ENCODE data around the gene ADAMTSL1. TPM values are rescaled to one million over a fixed set of nuclear protein-coding genes. Genes with fewer than 3 reads are reported as not detected.

The ADAMTSL1 gene
- total and polyA plus RNA-seq, 2 of the 13 experiments (the other 11 are each of a cell fraction or from before 2014, with no cell fraction given): not detected

DNA sequence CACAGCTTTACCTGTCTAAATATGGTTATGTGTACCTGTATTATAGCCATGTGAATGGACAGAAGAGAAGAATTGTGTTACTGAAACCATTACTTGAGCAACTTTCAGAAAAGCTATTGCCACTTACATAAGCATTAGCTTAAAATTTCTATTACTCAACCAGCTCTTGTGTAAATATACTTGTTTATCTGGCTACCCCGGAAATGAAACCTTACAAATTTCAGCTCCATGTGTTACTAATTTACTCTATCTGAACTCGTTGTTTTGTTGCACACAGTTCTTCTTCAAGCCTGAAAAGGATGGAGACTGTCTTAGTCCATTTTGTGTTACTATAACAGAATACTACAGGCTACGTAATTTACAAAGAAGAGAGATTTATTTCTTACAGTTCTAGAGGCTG, 22.5 kb upstream of the ADAMTSL1 start:
- intact Hi-C loops (cut with micrococcal nuclease; ENCODE audit: unreplicated experiment) (no loop called here), in situ Hi-C loops (cut with HindIII; ENCODE audit: extremely low pct_ligation_motif_present, low pct_unique_long_range_greater_than_20kb) (no loop called here)
- Histone ChIP-seq H3K4me3 (replicated peaks in 1 of 3; ENCODE audit: insufficient read depth in 1 of 3, low read depth in 2 of 3, low read length in 3 of 3) (no peak overlapping the region), H3K9ac (ENCODE audit: insufficient read depth, low read depth, low read length) (no peak overlapping the region), H3K36me3 (replicated peaks in 1 of 2; ENCODE audit: control insufficient read depth in 1 of 2, insufficient read depth in 2 of 2, low read length in 2 of 2) (no peaks in the 10 kb centered on the region), H3K79me2 (ENCODE audit: insufficient read depth, low read length) (no peaks in the 10 kb centered on the region), H4K20me1 (ENCODE audit: insufficient read depth, low read length) (no peaks in the 10 kb centered on the region), H3K4me2 (ENCODE audit: low read depth, low read length) (0 out of 2 replicates have a peak overlapping the region, but pooled peaks have one; percentile 3), H3K4me1 (ENCODE audit: insufficient read depth, low read length) (peaks cover 4% of the 10 kb centered on the region), H3K27ac (ENCODE audit: extremely low read length, insufficient read depth, low read length) (no peak overlapping the region), H3K27me3 (ENCODE audit: control insufficient read depth in 1 of 2, insufficient read depth in 2 of 2, low read length in 2 of 2) (no peaks in the 10 kb centered on the region), H2AFZ (ENCODE audit: low read length) (no peak overlapping the region), H3K9me3 (ENCODE audit: low read length) (no peaks in the 10 kb centered on the region)
- ChIA-PET CTCF (ENCODE audit: low intra/inter-chr PET ratio, low total read pairs) (no interaction called here), POLR2A (no interaction called here)
- 1% methylated on average over 3 of the region's 3 CpGs for WGBS (ENCODE audit: low lambda C conversion rate)
- DNase-seq (ENCODE audit: low spot score) (no peak), FAIRE-seq (no peak), ATAC-seq (no peak)
- BruUV-seq (replicated peaks): no TSS peak
- TF ChIP-seq GABPA (IDR thresholded peaks at IDR 0.05; ENCODE audit: low read depth, low read length) (no peak), GABPA (CRISPR knock-in tag; IDR thresholded peaks at IDR 0.05; ENCODE audit: low read depth) (peak; percentile 42; the same call in 1 of the 2 replicates), ZNF674 (CRISPR knock-in tag; IDR thresholded peaks at IDR 0.05; ENCODE audit: low read depth) (no peak)

DNA sequence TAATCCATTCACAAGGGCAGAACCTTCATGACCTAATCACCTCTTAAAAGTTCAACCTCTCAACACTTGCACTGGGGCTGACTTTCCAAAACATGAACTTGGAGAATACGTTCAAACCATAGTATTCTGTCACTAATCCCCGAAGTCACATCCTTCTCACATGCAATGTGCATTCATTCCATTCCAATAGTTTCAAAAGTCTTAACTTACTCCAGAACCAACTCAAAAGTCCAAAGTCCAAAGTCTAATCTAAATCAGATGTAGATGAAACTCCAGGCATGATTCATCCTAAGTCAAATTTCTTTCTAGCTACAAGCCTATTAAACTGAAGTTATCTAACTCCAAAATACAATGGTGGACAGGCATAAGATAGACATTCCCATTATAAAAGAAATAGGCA, 21.7 kb upstream of the ADAMTSL1 start:
- in situ Hi-C loops (cut with HindIII; ENCODE audit: extremely low pct_ligation_motif_present, low pct_unique_long_range_greater_than_20kb) (no loop called here), intact Hi-C loops (cut with micrococcal nuclease; ENCODE audit: unreplicated experiment) (no loop called here)
- ChIA-PET POLR2A (no interaction called here), CTCF (ENCODE audit: low intra/inter-chr PET ratio, low total read pairs) (no interaction called here)
- TF ChIP-seq ZNF670 (CRISPR knock-in tag; IDR thresholded peaks at IDR 0.05; ENCODE audit: borderline replicate concordance): no peak
- no peak for TF ChIP-seq ZNF781 (CRISPR knock-in tag; IDR thresholded peaks at IDR 0.05; ENCODE audit: borderline replicate concordance, not compliant biosample characterization)
- no peak for TF ChIP-seq ATF7 (IDR thresholded peaks at IDR 0.05)
- no peak for TF ChIP-seq ATF7 (CRISPR knock-in tag; IDR thresholded peaks at IDR 0.05)
- TF ChIP-seq ETV5 (CRISPR knock-in tag; IDR thresholded peaks at IDR 0.05; ENCODE audit: borderline replicate concordance): no peak
- TF ChIP-seq, protein P1, sequence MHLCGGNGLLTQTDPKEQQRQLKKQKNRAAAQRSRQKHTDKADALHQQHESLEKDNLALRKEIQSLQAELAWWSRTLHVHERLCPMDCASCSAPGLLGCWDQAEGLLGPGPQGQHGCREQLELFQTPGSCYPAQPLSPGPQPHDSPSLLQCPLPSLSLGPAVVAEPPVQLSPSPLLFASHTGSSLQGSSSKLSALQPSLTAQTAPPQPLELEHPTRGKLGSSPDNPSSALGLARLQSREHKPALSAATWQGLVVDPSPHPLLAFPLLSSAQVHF (CRISPR knock-in tag; IDR thresholded peaks at IDR 0.05): no peak
- no peak for TF ChIP-seq ZSCAN20 (CRISPR knock-in tag; IDR thresholded peaks at IDR 0.05; ENCODE audit: borderline replicate concordance)
- TF ChIP-seq ZNF484 (CRISPR knock-in tag; IDR thresholded peaks at IDR 0.05; ENCODE audit: borderline replicate concordance, low read depth): no peak
- no peak for TF ChIP-seq TP53 (CRISPR knock-in tag; conservative IDR thresholded peaks at IDR 0.05)
- Histone ChIP-seq H3K27me3 (ENCODE audit: control insufficient read depth in 1 of 2, insufficient read depth in 2 of 2, low read length in 2 of 2) (no peaks in the 10 kb centered on the region), H3K4me1 (ENCODE audit: insufficient read depth, low read length) (peaks cover 13% of the 10 kb centered on the region), H3K79me2 (ENCODE audit: insufficient read depth, low read length) (no peaks in the 10 kb centered on the region), H3K4me2 (ENCODE audit: low read depth, low read length) (no peak overlapping the region), H3K9ac (ENCODE audit: insufficient read depth, low read depth, low read length) (no peak overlapping the region), H3K9me3 (ENCODE audit: low read length) (no peaks in the 10 kb centered on the region), H3K4me3 (replicated peaks in 1 of 3; ENCODE audit: insufficient read depth in 1 of 3, low read depth in 2 of 3, low read length in 3 of 3) (no peak overlapping the region), H2AFZ (ENCODE audit: low read length) (no peak overlapping the region), H4K20me1 (ENCODE audit: insufficient read depth, low read length) (no peaks in the 10 kb centered on the region), H3K36me3 (replicated peaks in 1 of 2; ENCODE audit: control insufficient read depth in 1 of 2, insufficient read depth in 2 of 2, low read length in 2 of 2) (no peaks in the 10 kb centered on the region), H3K27ac (ENCODE audit: extremely low read length, insufficient read depth, low read length) (no peak overlapping the region)
- 30% methylated on average over 2 of the region's 2 CpGs for WGBS (ENCODE audit: low lambda C conversion rate)
- ATAC-seq: no peak
- no peak for FAIRE-seq
- no TSS peak for BruUV-seq (replicated peaks)
- DNase-seq (ENCODE audit: low spot score): no peak

Measured in HepG2 (cell line).